Islet of Langerhans (tissue), 1 donor: ENCODE measurements around the gene UQCRC1.
"Not testable (repeated sequence)": the region's sequence is repeated elsewhere in the genome, so short reads cannot be mapped to it uniquely, and the experiment has no call there.

Experiments used
- FAIRE-seq: peaks from one replicate; lab custom pipeline; 2011; peaks lifted over from hg19 to GRCh38; lab: Jason Lieb, UNC

Gene UQCRC1

GRCh38 chr3:48553886-48554845 is 55.3 kb downstream of the UQCRC1 start:
- FAIRE-seq = no peak

DNA sequence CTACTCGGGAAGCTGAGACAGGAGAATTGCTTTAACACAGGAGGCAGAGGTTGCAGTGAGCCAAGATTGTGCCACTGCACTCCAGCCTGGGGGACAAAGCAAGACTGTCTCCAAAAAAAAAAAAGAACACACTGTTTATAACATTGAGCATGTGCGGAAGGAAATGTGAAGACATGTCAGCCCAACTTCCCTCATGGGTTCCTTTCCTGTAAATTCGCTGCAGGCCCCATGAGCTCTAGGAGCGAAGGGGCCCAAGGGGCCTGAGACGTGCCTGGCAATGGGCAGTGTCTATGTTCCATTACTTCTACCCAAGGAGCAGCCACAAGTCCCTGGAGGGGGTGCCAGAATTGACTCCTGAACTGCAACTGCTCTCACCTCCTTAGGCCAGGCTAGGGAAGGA is 56.1 kb downstream of the UQCRC1 start:
- FAIRE-seq = no peak

GRCh38 chr3:48552111-48552951 is 57.1 kb downstream of the UQCRC1 start:
- no peak for FAIRE-seq

DNA sequence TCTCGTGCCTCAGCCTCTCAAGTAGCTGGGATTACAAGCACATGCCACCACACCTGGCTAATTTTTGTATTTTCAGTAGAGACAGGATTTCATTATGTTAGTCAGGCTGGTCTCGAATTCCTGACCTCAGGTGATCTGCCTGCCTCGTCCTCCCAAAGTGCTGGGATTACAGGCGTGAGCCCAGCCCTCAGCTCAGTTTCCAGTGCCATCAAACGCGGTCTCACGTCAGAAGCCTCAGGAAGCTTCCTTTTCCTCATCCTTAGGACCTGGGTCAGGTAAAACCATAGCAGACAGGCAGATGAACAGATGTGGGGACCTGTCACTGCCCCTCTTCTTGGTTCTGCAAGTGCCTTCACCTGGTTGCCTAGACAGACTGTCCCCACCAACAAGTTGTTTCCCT is 57.8 kb downstream of the UQCRC1 start:
- not testable (repeated sequence) for FAIRE-seq
